ENCODE data around the gene CLSTN3. TPM values are rescaled to one million over a fixed set of nuclear protein-coding genes. Genes with fewer than 3 reads are reported as not detected.

The CLSTN3 gene
- total RNA-seq, 2 donors from 2014 or later = 27.5 to 64.9 TPM

GRCh38 chr12:7096979-7097378, 33.2 kb upstream of the CLSTN3 start:
- Histone ChIP-seq H3K4me1 (peaks cover 32% of the 10 kb centered on the region), H3K27me3 (no peaks in the 10 kb centered on the region), H3K4me3 (no peak overlapping the region), H3K27ac (no peak overlapping the region), H3K36me3 (replicated peaks in 1 of 2; ENCODE audit: insufficient read depth in 1 of 2, low read depth in 2 of 2) (peaks cover 4 to 8% of the 10 kb centered on the region in 2 donors), H3K9me3 (no peaks in the 10 kb centered on the region)
- no peak for ATAC-seq
- no peak for TF ChIP-seq CTCF (IDR thresholded peaks at IDR 0.05)
- no peak for TF ChIP-seq POLR2A (IDR thresholded peaks at IDR 0.05)
- WGBS, 2 donors = 79 to 82% methylated on average over 14 to 19 of the region's 19 CpGs
- intact Hi-C loops (cut with DNase I) = no loop called here
- no peak for DNase-seq

GRCh38 chr12:7099290-7099996, 30.7 kb upstream of the CLSTN3 start:
- Histone ChIP-seq H3K27ac (no peak overlapping the region), H3K27me3 (no peaks in the 10 kb centered on the region), H3K4me3 (no peak overlapping the region), H3K4me1 (peaks cover 11% of the 10 kb centered on the region), H3K9me3 (no peaks in the 10 kb centered on the region), H3K36me3 (replicated peaks in 1 of 2; ENCODE audit: insufficient read depth in 1 of 2, low read depth in 2 of 2) (peaks cover 4 to 10% of the 10 kb centered on the region in 2 donors)
- ATAC-seq (no peak), DNase-seq (no peak)
- intact Hi-C loops (cut with DNase I) = no loop called here
- 71 to 83% methylated on average over 9 of the region's 9 CpGs for WGBS, 2 donors
- TF ChIP-seq CTCF (IDR thresholded peaks at IDR 0.05) (no peak), POLR2A (IDR thresholded peaks at IDR 0.05) (no peak)

- H3K36me3 ChIP-seq (replicated peaks in 1 of 2; ENCODE audit: insufficient read depth in 1 of 2, low read depth in 2 of 2) = peaks cover 4 to 10% of the 10 kb centered on the region in 2 donors
- no peaks in the 10 kb centered on the region for H3K27me3 ChIP-seq
- WGBS, 2 donors = 80 to 87% methylated on average over 4 of the region's 4 CpGs
- TF ChIP-seq CTCF (IDR thresholded peaks at IDR 0.05) (no peak), POLR2A (IDR thresholded peaks at IDR 0.05) (no peak)
- no peaks in the 10 kb centered on the region for H3K9me3 ChIP-seq
- no peak for DNase-seq
- ATAC-seq = no peak
- no peak overlapping the region for H3K27ac ChIP-seq
- H3K4me3 ChIP-seq = no peak overlapping the region
- peaks cover 11% of the 10 kb centered on the region for H3K4me1 ChIP-seq
- intact Hi-C loops (cut with DNase I) = no loop called here
Observed at GRCh38 chr12:7100239-7100638, 29.9 kb upstream of the CLSTN3 start.

GRCh38 chr12:7101047-7101693, 29.0 kb upstream of the CLSTN3 start:
- no peak for ATAC-seq
- WGBS, 2 donors = 84 to 85% methylated on average over 4 of the region's 4 CpGs
- DNase-seq = no peak
- intact Hi-C loops (cut with DNase I) = no loop called here
- Histone ChIP-seq H3K36me3 (replicated peaks in 1 of 2; ENCODE audit: insufficient read depth in 1 of 2, low read depth in 2 of 2) (peaks cover 4 to 10% of the 10 kb centered on the region in 2 donors), H3K4me1 (peaks cover 11% of the 10 kb centered on the region), H3K27me3 (no peaks in the 10 kb centered on the region), H3K9me3 (no peaks in the 10 kb centered on the region), H3K4me3 (no peak overlapping the region), H3K27ac (no peak overlapping the region)
- TF ChIP-seq CTCF (IDR thresholded peaks at IDR 0.05) = no peak
- no peak for TF ChIP-seq POLR2A (IDR thresholded peaks at IDR 0.05)
